Thoracic aorta (tissue), 2 donors: ENCODE measurements around the gene DHFR2. TPM values are rescaled to one million over a fixed set of nuclear protein-coding genes. Genes with fewer than 3 reads are reported as not detected.
A peak's percentile ranks its signal among the peaks of the same experiment; 100 is the strongest.
"Not testable (repeated sequence)": the region's sequence is repeated elsewhere in the genome, so short reads cannot be mapped to it uniquely, and the experiment has no call there.

Experiments used
- ATAC-seq: fragments of 150-250 bp; one replicate; pipeline ENCODE4 v1.8.0; 2017; ENCODE audit warnings: low read depth; ENCODE audit not compliant: insufficient number of reproducible peaks, low FRiP score
- DNase-seq: peaks from one replicate; pipeline ENCODE4 v3.0.0-alpha.2; 2020; ENCODE audit warnings: low spot score
- H3K27ac ChIP-seq, 2 donors: fragments of 200-600 bp; sonication (generic); 1 replicate in 1 of 2; 2 replicates in 1 of 2; pipeline ENCODE4 v1.5.1; 2016; ENCODE audit warnings: mild to moderate bottlenecking in 2 of 2, moderate library complexity in 2 of 2
- H3K27me3 ChIP-seq: fragments of 200-600 bp; sonication (generic); replicated peaks from 2 replicates; pipeline ENCODE4 v1.6.0; 2016; ENCODE audit warnings: mild to moderate bottlenecking; ENCODE audit not compliant: insufficient read depth
- H3K36me3 ChIP-seq: fragments of 200-600 bp; sonication (generic); one replicate; pipeline ENCODE4 v1.5.1; 2016
- H3K4me1 ChIP-seq, 2 donors: fragments of 200-600 bp; sonication (generic); 1 replicate in 1 of 2; 2 replicates in 1 of 2; pipeline versions ENCODE4 v1.5.1 to v1.6.0; 2016; ENCODE audit warnings: low read depth in 2 of 2, mild to moderate bottlenecking in 1 of 2; ENCODE audit not compliant: control insufficient read depth in 1 of 2
- H3K4me3 ChIP-seq: fragments of 200-600 bp; sonication (generic); 2 replicates; pipeline ENCODE4 v1.5.1; 2016; ENCODE audit warnings: mild to moderate bottlenecking
- H3K9me3 ChIP-seq: fragments of 200-600 bp; sonication (generic); 2 replicates; pipeline ENCODE4 v1.5.1; 2016
- CTCF ChIP-seq: fragments of 200-600 bp; sonication (generic); IDR thresholded peaks from one replicate; pipeline ENCODE4 v1.5.1; 2019; ENCODE audit warnings: antibody characterized with exemption
- total RNA-seq, 2 donors: library from RNA; depleted of rRNA; stranded (reverse); fragments of >200 nt; gene quantifications; one replicate each; pipeline versions ENCODE4 v1.1.0 to v1.2.3, GENCODE V29; 2016

The DHFR2 gene
- total RNA-seq, result 1 to 10 TPM; 4.5 to 8.0 TPM

GRCh38 chr3:94062513-94063404 is at the start of gene DHFR2, which contains the start of gene NSUN3:
TSS of gene DHFR2 (minus strand) at chr3:94062916. CDS start at chr3:94061511, 1,405 bp downstream.
TSS of gene NSUN3 (plus strand) at chr3:94063061. CDS start at chr3:94063127, 66 bp downstream.
- Histone ChIP-seq H3K9me3 (no peaks in the 10 kb centered on the region), H3K36me3 (no peaks in the 10 kb centered on the region), H3K4me1 (peaks cover 18 to 33% of the 10 kb centered on the region in 2 donors), H3K27ac (peak within 1 kb of the TSS; percentile 91 to 97), H3K27me3 (no peaks in the 10 kb centered on the region), H3K4me3 (peak within 1 kb of the TSS; percentile 84)
- ATAC-seq (peak; percentile 95), DNase-seq (peak; percentile 79)
- no peak for TF ChIP-seq CTCF

GRCh38 chr3:94110854-94111253 is 48.1 kb upstream of the DHFR2 start:
- TF ChIP-seq CTCF, result no peak
- DNase-seq (no peak), ATAC-seq (no peak)
- Histone ChIP-seq H3K27ac (no peak overlapping the region), H3K27me3 (no peaks in the 10 kb centered on the region), H3K4me1 (peaks cover 0 to 6% of the 10 kb centered on the region in 2 donors), H3K4me3 (no peak overlapping the region), H3K9me3 (no peaks in the 10 kb centered on the region), H3K36me3 (no peaks in the 10 kb centered on the region)

GRCh38 chr3:94110232-94110631 is 47.5 kb upstream of the DHFR2 start:
- H3K27me3 ChIP-seq, H3K4me1 ChIP-seq, H3K36me3 ChIP-seq, H3K27ac ChIP-seq, ATAC-seq, DNase-seq, H3K4me3 ChIP-seq, H3K9me3 ChIP-seq: not testable (repeated sequence)

- DNase-seq (no peak), ATAC-seq (no peak)
- Histone ChIP-seq H3K4me3 (no peak overlapping the region), H3K4me1 (no peaks in the 10 kb centered on the region), H3K27me3 (no peaks in the 10 kb centered on the region), H3K27ac (no peak overlapping the region), H3K36me3 (no peaks in the 10 kb centered on the region), H3K9me3 (no peaks in the 10 kb centered on the region)
- TF ChIP-seq CTCF, result no peak
These were observed 43.6 kb upstream of the DHFR2 start for GRCh38 chr3:94106268-94106667.

GRCh38 chr3:94101860-94102259 is 39.1 kb upstream of the DHFR2 start:
- TF ChIP-seq CTCF, result no peak
- Histone ChIP-seq H3K4me3 (no peak overlapping the region), H3K4me1 (no peaks in the 10 kb centered on the region), H3K36me3 (peaks cover 21% of the 10 kb centered on the region), H3K27me3 (no peaks in the 10 kb centered on the region), H3K9me3 (no peaks in the 10 kb centered on the region), H3K27ac (no peak overlapping the region)
- ATAC-seq (no peak), DNase-seq (no peak)
